AG09309 (cell line): Measurements from ENCODE around the gene SLC52A3.

Experiments
- DNase-seq: peaks from one replicate; pipeline ENCODE4 v3.0.0-alpha.2; 2010; ENCODE audit warnings: low read depth
- H3K4me3 ChIP-seq: 2 replicates; pipeline ENCODE4 v1.5.1; 2011; ENCODE audit warnings: mild to moderate bottlenecking, low read depth, low read length, moderate library complexity; ENCODE audit not compliant: control insufficient read depth
- TF ChIP-seq, protein P1 (sequence below): IDR thresholded peaks from 2 replicates; pipeline ENCODE4 v1.5.1; 2011; ENCODE audit warnings: mild to moderate bottlenecking, low read depth, low read length, inconsistent platforms; ENCODE audit not compliant: insufficient read depth, control insufficient read depth; ENCODE audit errors: missing control alignments

Gene SLC52A3

DNA sequence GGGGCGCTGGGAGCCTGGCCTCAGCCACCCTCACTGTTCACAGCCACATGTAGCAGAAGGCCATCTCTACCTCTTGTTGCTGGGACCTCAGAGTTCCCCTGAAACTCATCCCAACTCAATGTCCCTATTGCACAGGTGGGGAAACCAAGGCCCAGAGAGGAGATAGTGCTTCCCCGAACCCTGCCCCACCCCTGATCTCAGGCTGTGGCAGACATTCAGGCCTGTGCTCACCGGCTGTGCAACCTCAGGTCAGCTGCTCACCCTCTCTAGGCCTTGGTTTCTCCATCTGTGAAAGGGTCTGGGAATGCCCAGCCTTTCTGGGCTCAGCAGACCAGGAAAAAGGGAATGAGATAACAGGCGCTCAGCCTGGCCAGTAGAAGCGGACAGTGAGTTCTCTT, 6.4 kb upstream of the SLC52A3 start:
- no peak overlapping the region for H3K4me3 ChIP-seq
- DNase-seq, result no peak
- TF ChIP-seq, protein P1, sequence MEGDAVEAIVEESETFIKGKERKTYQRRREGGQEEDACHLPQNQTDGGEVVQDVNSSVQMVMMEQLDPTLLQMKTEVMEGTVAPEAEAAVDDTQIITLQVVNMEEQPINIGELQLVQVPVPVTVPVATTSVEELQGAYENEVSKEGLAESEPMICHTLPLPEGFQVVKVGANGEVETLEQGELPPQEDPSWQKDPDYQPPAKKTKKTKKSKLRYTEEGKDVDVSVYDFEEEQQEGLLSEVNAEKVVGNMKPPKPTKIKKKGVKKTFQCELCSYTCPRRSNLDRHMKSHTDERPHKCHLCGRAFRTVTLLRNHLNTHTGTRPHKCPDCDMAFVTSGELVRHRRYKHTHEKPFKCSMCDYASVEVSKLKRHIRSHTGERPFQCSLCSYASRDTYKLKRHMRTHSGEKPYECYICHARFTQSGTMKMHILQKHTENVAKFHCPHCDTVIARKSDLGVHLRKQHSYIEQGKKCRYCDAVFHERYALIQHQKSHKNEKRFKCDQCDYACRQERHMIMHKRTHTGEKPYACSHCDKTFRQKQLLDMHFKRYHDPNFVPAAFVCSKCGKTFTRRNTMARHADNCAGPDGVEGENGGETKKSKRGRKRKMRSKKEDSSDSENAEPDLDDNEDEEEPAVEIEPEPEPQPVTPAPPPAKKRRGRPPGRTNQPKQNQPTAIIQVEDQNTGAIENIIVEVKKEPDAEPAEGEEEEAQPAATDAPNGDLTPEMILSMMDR, result no peak

DNA sequence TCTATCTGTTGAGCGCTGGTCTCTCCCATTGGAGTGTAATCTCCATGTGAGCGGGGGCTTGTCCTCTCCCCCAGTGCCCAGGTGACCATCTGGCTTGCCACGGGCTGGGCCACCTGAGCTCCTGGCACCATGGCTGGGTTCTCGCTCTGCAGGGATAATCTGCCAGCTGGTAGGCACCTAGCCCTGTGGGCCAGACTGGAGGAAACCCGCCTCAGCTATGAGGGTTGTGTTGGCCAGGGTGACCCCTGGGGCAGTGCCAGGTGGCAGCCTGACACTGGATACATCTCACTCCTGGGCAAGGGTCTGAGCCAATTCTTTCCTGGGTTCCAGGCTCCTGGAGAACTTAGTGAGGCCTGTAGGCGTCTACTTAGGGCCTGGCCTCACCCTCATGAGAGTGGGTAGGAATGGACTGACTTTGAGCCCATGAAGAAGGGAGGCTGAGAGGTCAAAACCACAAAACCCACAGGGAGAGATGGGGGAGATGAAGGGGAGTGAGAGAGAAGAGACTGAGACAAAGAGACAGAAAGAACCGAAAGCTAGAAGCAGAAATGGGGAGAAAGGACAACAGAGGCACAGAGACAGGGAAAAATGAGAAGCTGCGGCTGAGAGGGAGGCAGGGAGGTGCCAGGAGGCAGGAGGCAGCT, 5.8 kb upstream of the SLC52A3 start:
- TF ChIP-seq, protein P1, result no peak
- DNase-seq, result no peak
- no peak overlapping the region for H3K4me3 ChIP-seq

DNA sequence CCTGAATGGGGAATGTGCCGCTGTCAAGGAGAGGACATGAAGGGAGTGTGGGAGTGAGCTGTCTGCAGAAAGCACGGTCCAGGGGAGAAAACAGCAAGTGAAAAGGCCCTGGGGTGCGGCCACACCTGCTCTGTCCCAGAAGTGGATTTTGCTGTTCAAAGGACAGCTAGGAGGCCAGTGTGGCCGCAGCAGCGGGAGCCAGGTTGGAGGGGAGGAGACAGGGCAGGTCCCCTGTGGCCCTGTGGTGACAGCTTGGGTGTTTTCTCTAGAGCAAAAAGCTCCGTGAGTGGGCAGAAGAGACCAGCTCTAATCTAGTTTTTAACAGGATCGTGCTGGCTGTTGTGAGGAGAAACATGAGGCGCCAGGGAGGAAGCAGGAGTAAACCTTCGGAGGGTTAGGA, 4.5 kb upstream of the SLC52A3 start:
- DNase-seq, result no peak
- TF ChIP-seq, protein P1, result no peak
- no peak overlapping the region for H3K4me3 ChIP-seq

DNA sequence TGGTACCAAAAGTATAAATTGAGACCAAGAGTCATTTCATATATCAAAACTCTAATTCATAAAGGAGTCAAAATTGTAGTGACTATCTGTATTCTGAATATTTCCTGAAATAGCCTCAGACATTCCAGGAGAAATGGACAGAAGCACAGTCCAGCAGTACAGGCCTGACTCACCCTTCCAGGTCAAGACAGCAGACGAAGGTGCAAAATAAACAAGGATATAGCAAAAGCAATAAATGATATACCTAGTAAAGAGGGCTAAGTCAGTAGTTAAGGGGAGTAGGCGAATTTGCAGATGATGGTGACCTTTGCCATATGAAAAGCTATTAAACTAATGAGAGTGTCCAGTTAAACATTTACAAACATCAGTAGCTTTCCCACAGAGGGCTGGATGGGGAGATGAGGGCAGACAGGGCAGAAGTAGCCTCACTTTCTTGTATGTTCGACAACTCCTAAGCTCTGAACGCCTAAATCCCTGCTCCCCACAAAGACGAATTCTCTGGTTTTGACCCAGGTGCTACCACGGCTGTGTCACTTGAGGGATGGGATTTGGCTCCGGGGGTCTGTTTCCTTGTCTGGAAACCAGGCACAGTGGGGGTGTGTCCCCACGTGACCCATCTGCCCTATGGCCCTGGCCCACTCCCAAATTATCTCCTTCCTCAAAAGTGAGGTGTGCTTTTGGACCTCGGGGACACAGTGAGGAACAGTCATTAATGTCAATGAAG, 3.6 kb upstream of the SLC52A3 start:
- no peak for DNase-seq
- H3K4me3 ChIP-seq, result no peak overlapping the region
- TF ChIP-seq, protein P1, result no peak

DNA sequence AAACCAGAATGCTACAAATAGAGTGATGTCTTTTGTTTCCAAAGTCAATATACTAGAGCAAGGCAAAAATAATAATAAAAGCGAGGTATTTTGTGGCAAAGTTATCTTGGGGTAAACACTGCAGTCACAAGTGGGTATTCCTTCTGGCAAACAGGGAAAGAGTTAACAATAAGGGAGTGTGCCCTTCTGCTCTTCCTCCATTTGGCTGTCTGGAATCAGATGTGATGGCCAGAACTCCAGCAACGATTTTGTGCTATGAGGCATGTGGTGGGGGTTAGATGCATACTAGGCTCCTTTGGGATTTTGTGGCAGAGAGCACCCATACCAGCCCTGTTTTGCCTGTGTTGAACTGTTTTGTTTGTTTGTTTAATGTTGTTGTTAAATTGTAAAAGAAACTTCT, 2.4 kb upstream of the SLC52A3 start:
- TF ChIP-seq, protein P1, result no peak

DNA sequence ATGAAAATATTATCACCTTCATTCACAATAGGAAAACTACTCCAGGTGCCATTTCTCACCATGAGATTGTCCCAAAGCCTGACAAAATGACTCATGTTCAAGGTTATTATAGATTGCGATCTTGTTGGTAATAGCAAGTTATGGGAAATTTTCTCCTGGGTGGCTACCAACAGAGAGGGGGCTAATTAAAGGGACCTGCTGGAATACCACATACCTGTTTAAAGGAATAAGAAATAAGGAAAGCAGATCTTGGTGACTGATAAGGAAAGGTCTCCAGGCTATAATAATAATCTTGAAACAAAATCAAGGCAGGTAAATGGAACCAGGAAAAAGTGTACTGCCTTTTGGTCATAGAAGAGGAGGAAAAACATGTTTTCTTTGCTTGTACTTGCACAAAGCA, 1.4 kb downstream of the SLC52A3 start:
- no peak overlapping the region for H3K4me3 ChIP-seq
- TF ChIP-seq, protein P1, result no peak

More for the DNA sequence above, 2.4 kb upstream of the SLC52A3 start:
- no peak for DNase-seq
- no peak overlapping the region for H3K4me3 ChIP-seq

More for the DNA sequence above, 1.4 kb downstream of the SLC52A3 start:
- no peak for DNase-seq
